Measurements from ENCODE around the gene HAPSTR1.

DNA sequence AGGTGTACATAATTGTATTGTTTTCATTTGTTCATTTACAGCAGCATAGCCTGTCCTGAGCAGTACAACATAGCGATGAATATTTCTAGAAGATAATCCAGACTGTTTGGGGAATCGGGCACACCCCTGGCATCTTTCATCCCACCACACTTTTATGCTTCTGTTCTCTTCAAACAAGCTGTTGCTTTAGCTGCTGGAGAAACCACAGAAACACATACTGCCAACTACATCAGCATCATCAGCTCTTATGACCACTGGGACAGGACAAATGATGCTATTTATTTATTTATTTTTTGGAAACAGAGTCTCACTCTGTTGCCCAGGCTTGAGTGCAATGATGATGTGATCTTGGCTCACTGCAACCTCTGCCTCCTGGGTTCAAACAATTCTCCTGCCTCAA lies 22.6 kb upstream of the HAPSTR1 start:
- TF ChIP-seq, protein P1, sequence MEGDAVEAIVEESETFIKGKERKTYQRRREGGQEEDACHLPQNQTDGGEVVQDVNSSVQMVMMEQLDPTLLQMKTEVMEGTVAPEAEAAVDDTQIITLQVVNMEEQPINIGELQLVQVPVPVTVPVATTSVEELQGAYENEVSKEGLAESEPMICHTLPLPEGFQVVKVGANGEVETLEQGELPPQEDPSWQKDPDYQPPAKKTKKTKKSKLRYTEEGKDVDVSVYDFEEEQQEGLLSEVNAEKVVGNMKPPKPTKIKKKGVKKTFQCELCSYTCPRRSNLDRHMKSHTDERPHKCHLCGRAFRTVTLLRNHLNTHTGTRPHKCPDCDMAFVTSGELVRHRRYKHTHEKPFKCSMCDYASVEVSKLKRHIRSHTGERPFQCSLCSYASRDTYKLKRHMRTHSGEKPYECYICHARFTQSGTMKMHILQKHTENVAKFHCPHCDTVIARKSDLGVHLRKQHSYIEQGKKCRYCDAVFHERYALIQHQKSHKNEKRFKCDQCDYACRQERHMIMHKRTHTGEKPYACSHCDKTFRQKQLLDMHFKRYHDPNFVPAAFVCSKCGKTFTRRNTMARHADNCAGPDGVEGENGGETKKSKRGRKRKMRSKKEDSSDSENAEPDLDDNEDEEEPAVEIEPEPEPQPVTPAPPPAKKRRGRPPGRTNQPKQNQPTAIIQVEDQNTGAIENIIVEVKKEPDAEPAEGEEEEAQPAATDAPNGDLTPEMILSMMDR (IDR thresholded peaks at IDR 0.05) = no peak
- TF ChIP-seq POLR2A (IDR thresholded peaks at IDR 0.05) = no peak

All from right lobe of liver (tissue), 4 donors.